CD4-positive, alpha-beta T cell treated with Interleukin-15 for 4 hours (primary cell): Measurements from ENCODE around the gene FOSB.

ENCODE experiments used
- DNase-seq: peaks from one replicate; pipeline ENCODE4 v3.0.0-alpha.2; 2020; ENCODE audit warnings: low spot score

FOSB gene

GRCh38 chr19:45468803-45469131 lies 971 bp downstream of the FOSB start:
- no peak for DNase-seq

DNA sequence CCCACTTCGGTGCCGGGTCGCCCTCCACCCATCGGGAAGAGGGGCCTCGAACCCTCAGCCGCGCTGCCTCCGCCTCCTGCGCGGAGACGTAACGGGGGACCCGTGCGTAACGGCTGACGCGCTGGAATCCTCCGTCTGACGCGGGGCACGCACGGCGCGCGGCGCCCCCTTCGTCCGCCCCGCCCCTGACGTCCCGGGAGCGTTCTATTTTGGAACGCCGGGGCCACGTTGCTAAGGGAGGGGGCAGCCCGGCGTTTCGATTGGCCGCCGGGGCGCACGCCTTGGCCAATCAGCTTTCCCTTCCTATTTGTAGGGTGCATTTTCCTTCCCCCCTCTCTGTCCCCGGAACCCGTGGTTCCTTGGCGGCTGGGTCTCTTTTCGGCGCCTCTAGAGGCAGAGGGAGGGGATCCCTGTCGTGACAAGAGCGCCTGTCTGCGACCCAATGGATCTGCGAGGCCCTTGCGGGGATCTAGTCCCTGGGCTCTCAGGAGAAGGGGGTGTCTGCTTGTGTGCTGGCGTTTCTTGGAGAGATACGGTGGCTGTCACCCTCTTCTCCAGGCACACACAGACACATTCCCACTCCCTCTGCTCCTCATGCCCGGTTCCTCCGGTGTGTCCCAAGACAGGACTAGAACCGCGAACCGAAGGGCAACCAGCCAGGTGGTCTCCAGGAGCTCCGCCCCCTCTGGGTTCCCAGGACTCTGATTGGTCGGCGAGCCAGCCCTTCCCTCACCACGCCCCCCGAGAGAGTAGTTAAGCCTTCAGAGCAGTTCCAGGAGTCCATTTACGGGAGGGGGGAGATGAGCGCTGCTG lies 1.5 kb downstream of the FOSB start:
- DNase-seq = peak; percentile 95

DNA sequence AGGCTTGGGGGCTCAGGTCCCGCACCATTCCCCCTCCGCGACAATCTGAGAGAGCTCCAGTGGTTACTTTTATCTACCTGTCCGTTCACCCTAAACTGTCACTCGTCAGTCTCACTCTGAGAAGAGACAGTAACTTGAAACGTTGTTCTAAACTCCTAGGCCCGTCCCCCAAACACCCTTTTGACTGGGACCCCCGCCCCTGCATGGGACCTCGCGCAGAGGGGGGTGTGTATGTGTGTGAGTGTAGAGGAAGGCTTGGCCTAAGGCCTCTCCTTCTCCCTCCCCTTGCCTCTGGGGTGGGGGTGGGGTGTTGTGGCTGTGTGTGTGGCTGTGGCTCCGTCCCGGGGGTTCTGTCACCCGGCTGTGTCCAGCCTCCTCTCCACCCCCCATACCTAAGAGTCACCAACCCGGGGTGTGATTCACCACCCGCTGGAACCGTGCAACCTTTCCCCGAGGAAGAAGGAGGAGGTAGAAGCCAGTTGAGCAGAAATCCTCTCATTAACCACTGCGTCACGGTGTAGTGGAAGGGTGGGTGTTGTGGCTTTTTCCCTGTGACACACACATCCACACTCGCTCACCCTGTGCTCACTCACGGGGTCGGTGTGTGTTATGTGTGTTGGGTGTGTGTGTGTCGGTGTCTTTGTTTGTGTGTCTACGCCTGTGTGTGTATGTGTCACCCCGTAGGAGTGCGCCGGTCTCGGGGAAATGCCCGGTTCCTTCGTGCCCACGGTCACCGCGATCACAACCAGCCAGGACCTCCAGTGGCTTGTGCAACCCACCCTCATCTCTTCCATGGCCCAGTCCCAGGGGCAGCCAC lies 2.4 kb downstream of the FOSB start:
- DNase-seq = peak; percentile 34

- DNase-seq = no peak
Observed at GRCh38 chr19:45470762-45471081, 2.9 kb downstream of the FOSB start.

DNA sequence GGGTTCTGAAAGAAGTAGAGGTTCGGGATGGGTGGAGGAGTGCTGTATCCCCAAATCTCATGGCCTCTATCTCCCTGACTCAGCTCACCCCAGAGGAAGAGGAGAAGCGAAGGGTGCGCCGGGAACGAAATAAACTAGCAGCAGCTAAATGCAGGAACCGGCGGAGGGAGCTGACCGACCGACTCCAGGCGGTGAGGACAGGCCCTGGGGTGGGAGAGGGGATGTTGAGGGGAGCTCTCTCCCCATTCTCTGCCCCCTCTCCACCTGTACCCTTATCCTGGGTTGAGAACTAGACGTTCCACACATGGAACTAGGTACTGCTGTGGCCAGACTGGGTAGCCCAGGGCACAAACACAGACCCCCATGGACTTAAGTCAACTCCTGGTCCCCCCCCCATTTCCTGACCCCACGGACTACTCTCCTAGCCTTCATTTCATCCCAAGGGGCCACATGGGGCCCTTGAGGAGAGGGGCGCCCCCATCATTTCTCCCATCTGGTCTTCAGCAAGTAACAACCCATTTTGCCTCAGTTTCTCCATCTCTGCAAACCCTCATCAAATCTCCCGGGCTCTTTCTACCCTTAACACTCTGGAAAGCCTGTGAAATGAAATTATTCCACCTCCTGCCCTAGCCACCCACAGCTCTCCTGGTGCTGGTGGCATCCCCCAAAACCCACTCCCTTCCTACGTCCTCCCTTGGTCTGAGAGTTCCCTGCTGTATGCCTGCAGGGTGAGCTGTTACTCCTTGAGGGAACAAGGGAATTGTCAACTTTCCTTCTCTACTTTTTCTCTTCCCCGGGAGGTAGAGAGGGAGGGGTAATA lies 3.5 kb downstream of the FOSB start:
- no peak for DNase-seq

- DNase-seq = no peak
Observed at GRCh38 chr19:45471931-45472562, 4.3 kb downstream of the FOSB start.

DNA sequence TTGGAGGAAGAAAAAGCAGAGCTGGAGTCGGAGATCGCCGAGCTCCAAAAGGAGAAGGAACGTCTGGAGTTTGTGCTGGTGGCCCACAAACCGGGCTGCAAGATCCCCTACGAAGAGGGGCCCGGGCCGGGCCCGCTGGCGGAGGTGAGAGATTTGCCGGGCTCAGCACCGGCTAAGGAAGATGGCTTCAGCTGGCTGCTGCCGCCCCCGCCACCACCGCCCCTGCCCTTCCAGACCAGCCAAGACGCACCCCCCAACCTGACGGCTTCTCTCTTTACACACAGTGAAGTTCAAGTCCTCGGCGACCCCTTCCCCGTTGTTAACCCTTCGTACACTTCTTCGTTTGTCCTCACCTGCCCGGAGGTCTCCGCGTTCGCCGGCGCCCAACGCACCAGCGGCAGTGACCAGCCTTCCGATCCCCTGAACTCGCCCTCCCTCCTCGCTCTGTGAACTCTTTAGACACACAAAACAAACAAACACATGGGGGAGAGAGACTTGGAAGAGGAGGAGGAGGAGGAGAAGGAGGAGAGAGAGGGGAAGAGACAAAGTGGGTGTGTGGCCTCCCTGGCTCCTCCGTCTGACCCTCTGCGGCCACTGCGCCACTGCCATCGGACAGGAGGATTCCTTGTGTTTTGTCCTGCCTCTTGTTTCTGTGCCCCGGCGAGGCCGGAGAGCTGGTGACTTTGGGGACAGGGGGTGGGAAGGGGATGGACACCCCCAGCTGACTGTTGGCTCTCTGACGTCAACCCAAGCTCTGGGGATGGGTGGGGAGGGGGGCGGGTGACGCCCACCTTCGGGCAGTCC lies 5.0 kb downstream of the FOSB start:
- no peak for DNase-seq

DNA sequence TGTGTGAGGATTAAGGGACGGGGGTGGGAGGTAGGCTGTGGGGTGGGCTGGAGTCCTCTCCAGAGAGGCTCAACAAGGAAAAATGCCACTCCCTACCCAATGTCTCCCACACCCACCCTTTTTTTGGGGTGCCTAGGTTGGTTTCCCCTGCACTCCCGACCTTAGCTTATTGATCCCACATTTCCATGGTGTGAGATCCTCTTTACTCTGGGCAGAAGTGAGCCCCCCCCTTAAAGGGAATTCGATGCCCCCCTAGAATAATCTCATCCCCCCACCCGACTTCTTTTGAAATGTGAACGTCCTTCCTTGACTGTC lies 5.5 kb downstream of the FOSB start:
- no peak for DNase-seq

- DNase-seq = no peak
Observed at GRCh38 chr19:45473682-45474605, 6.1 kb downstream of the FOSB start.

DNA sequence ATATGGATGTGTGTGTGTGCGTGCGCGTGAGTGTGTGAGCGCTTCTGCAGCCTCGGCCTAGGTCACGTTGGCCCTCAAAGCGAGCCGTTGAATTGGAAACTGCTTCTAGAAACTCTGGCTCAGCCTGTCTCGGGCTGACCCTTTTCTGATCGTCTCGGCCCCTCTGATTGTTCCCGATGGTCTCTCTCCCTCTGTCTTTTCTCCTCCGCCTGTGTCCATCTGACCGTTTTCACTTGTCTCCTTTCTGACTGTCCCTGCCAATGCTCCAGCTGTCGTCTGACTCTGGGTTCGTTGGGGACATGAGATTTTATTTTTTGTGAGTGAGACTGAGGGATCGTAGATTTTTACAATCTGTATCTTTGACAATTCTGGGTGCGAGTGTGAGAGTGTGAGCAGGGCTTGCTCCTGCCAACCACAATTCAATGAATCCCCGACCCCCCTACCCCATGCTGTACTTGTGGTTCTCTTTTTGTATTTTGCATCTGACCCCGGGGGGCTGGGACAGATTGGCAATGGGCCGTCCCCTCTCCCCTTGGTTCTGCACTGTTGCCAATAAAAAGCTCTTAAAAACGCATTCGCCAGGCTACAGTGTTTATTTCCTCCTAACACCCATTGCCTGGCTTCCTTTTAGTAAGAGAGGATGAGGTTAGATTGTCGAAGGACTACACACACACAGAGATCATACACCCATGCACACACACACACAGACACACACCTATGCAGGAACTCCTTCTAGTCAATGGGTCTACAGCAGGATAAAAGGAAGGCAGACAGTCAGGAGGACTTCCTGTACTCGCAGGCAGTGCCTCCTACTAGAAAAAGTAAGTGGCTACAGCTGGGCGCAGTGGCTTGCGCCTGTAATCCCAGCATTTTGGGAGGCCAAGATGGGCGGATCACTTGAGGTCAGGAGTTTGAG lies 7.1 kb downstream of the FOSB start:
- no peak for DNase-seq

GRCh38 chr19:45475537-45476291 lies 7.9 kb downstream of the FOSB start:
- no peak for DNase-seq

- no peak for DNase-seq
Observed at GRCh38 chr19:45476304-45476703, 8.5 kb downstream of the FOSB start.

DNA sequence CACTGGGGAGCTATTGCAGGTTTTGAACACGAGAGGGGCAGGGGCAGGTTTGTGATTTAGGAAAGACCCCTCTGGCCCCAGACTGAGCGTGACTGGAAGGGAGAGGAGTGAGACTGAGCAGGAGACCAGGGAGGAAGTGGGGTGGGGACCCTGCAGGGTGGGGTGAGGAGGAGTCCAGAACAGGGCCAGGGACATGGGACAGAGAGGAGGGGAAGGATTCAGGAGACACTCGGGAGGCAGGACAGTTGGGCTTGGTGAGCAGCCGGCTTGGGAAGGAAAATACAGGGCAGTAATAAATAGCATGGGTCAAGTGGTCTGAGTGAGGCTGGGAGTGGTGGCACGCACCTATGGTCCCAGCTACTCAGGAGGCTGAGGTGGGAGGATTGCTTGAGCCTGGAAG lies 9.4 kb downstream of the FOSB start:
- DNase-seq = no peak

DNA sequence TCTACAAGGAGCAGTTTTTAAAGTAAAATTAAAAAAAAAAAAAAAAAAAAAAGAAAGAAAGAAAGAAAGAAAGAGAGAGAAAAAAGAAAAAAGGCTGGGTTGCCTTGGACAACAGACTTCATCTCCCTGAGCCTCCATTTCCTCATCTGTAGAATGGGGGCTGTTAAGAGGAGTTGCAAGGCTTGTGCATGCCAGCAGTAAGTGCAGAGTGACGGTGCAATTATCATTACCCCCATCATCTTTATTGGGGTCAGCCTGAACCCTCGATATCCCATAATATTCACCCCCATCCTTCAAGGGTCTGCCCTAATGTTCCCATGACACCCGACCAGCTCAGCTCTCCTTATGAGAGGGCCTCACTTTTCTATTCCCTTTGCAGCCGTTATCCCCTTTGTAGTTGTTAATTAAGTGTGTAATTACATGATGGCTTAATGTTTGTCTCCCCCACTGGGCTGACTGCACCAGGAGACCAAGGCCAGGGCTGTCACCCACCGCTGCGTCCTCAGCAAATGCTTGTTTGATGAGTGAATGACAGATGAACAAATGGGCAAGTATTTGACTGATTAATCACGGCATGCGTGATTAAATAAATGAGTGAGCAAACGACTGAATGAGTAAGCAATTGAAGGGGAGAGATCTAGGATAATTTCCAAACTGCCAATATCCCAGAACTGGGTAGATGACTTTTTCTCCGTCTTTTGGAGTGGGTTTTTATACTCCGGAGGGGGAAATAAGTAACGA lies 10.1 kb downstream of the FOSB start:
- no peak for DNase-seq

GRCh38 chr19:45478454-45479238 lies 10.8 kb downstream of the FOSB start:
- peak; percentile 95 for DNase-seq

GRCh38 chr19:45483033-45483432 lies 15.2 kb downstream of the FOSB start:
- no peak for DNase-seq

DNA sequence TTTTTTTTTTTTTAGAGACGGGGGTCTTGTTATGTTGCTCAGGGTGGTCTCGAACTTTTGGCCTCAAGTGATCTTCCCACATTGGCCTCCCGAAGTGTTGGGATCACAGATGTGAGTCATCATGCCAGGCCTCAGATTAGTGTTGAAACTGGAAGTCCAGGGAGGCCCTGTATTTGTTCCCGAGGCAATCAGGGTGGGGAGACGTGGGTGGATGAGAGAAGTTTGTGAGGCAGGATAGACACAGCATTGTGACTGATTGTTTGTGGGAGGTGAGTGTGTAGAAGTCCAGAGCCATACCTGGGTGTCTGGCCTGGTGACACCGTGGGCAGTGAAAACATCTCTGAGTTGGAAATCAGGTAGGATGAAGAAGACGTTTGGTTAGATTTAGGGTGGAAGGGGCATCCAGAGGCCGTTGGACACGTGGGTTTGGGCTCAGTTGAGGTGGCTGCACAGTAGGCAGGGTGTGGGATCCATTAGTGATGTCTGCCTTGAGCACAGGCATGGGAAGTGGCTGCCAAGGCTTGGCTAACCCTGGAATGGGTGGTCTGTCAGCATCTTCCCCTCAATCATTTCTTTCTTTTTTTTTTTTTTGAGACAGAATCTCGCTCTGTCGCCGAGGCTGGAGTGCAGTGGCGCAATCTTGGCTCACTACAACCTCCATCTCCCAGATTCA lies 16.6 kb downstream of the FOSB start:
- DNase-seq = no peak
